ENCODE data around the gene SSC5D.

- TF ChIP-seq CTCF (conservative IDR thresholded peaks at IDR 0.05 in 1 of 2, IDR thresholded peaks at IDR 0.05 in 1 of 2; ENCODE audit: low read depth in 1 of 2, low read length in 2 of 2) (no peak), EZH2 (IDR thresholded peaks at IDR 0.05; ENCODE audit: low read length, missing control alignments) (no peak)
Measured at GRCh38 chr19:55542292-55542855, 54.1 kb downstream of the SSC5D start.

Measured in fibroblast of lung (primary cell).